ENCODE data around the gene KIAA0319L. TPM values are rescaled to one million over a fixed set of nuclear protein-coding genes. Genes with fewer than 3 reads are reported as not detected.

KIAA0319L gene
- total RNA-seq, 1 donor from 2014 or later, result 79.6 TPM

DNA sequence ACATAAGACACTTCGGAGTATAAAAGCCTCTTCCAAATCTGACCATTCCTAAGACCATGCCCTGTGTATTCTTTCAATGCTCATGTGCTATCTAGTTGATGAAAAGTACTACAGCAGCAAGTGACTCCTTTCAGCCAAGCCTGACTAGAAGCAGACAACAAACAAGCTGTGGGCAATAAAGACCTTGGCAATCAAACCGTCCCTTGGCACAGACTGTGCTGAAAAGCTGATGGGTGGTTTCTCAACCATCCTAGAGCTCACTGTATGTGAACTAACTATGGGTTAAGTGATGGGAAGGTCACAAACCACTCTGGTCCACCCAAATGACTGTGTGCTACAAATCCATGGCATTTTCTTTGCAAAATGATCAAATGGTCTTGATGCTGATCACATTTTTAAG lies 94.0 kb downstream of the KIAA0319L start:
- DNase-seq (no peak), ATAC-seq (no peak)
- no peaks in the 10 kb centered on the region for H3K4me1 ChIP-seq
- H3K36me3 ChIP-seq, result peaks cover 82% of the 10 kb centered on the region
- no peaks in the 10 kb centered on the region for H3K9me3 ChIP-seq
- no peaks in the 10 kb centered on the region for H3K27me3 ChIP-seq (ENCODE audit: low read depth)
- TF ChIP-seq, protein P1, sequence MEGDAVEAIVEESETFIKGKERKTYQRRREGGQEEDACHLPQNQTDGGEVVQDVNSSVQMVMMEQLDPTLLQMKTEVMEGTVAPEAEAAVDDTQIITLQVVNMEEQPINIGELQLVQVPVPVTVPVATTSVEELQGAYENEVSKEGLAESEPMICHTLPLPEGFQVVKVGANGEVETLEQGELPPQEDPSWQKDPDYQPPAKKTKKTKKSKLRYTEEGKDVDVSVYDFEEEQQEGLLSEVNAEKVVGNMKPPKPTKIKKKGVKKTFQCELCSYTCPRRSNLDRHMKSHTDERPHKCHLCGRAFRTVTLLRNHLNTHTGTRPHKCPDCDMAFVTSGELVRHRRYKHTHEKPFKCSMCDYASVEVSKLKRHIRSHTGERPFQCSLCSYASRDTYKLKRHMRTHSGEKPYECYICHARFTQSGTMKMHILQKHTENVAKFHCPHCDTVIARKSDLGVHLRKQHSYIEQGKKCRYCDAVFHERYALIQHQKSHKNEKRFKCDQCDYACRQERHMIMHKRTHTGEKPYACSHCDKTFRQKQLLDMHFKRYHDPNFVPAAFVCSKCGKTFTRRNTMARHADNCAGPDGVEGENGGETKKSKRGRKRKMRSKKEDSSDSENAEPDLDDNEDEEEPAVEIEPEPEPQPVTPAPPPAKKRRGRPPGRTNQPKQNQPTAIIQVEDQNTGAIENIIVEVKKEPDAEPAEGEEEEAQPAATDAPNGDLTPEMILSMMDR (IDR thresholded peaks at IDR 0.05), result no peak
- intact Hi-C loops (cut with DNase I), result no loop called here
- no peak overlapping the region for H3K4me3 ChIP-seq
- H3K27ac ChIP-seq, result no peak overlapping the region

DNA sequence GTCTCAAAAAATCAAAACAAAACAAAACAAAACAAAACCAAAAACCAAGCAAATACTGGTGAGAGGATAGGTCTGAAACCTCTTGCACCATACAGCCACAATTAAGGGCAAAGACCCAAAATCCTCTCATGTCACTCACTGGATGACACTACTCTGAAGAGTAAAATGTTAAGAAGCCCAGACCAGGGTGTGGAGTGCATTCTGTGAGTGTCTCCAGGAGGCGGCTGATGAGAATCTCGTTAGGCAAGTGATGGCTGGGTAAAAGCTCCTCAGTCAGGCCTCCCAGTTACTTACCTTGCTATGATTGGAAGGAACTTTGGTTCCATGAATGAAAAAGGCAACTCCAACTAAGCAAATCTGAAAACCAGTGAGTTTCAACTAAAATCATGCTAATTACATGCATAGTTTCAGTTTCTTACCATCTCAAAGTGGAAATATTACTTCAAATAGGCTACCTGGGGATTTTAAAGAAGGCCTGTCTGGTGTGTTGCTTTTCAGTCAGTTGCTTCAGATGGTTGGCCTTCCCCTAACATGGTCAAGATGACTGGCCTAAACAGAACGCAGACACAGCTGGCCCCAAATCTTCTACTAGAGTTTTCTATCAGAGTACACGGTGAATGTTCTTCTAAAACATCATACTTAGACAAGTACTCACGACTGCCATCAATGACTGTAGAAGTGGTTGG lies 95.1 kb downstream of the KIAA0319L start:
- Histone ChIP-seq H3K9me3 (no peaks in the 10 kb centered on the region), H3K27me3 (ENCODE audit: low read depth) (no peaks in the 10 kb centered on the region), H3K4me3 (no peak overlapping the region), H3K36me3 (peaks cover 91% of the 10 kb centered on the region), H3K4me1 (no peaks in the 10 kb centered on the region), H3K27ac (no peak overlapping the region)
- TF ChIP-seq, protein P1 (IDR thresholded peaks at IDR 0.05), result no peak
- no peak for DNase-seq
- no peak for ATAC-seq
- intact Hi-C loops (cut with DNase I), result no loop called here

DNA sequence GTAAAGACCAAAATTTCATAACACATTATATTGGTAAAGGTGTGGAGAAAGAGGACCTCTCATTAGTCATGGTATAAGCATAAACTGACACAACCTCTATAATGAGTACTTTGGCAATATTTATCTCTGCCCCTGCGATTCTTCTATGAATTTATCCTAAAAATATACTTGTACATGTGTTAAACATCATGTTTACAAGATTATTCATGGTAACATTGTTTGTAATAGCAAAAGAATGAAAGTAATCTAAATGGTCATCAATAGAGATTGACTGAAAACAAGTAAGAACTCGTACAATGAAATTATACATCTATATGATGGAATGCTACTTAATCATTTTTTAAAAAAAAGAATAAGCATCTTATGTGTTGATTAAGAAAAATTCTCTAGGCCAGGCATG lies 96.4 kb downstream of the KIAA0319L start:
- DNase-seq (no peak), ATAC-seq (no peak)
- Histone ChIP-seq H3K36me3 (peaks cover 93% of the 10 kb centered on the region), H3K4me1 (no peaks in the 10 kb centered on the region), H3K27me3 (ENCODE audit: low read depth) (no peaks in the 10 kb centered on the region), H3K9me3 (no peaks in the 10 kb centered on the region), H3K27ac (no peak overlapping the region), H3K4me3 (no peak overlapping the region)
- TF ChIP-seq, protein P1 (IDR thresholded peaks at IDR 0.05), result no peak
- intact Hi-C loops (cut with DNase I), result no loop called here

DNA sequence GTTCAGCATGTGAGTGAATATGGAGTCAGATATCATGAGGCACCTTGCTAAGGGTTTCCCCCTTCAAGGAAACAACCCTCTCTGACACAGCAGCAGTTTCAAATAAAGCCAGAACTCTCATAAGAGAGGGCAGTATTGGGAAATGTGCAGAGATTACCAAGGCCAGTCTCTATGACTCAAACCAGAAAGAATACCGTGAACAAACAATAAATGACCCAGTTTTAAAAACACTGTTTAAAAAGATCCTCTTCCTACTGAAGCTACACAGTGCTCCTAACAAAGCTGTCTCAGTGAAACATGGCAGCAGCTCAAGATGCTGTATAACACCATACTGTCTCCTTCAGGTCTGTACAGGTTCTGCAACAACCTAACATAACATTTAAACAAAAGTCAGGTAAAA lies 102.6 kb downstream of the KIAA0319L start:
- intact Hi-C loops (cut with DNase I), result loop anchor here (10.0 kb wide), 1 partner anchor 100 kb away; the partner anchor contains the start of genes KIAA0319L and NCDN
- no peaks in the 10 kb centered on the region for H3K9me3 ChIP-seq

DNA sequence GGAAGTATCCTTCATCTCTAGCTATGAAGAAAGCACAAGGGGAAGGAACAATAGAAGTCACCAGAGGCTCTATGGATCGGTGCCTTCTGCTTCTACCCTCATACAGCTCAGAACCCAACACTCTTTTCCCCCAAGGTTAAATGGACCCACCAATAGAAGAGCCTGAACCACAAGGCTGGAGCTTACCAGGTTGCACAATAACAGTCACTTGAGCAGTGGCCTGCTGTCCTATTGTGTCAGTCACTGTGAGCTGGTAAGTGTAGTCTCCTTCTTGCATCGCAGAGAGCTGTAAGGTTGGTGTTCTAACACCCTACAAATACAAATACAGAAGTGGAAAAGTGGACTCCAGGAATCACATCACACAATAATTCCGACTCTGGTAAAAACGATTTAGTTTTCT lies 103.0 kb downstream of the KIAA0319L start:
- Histone ChIP-seq H3K4me3 (no peak overlapping the region), H3K9me3 (no peaks in the 10 kb centered on the region), H3K27me3 (ENCODE audit: low read depth) (no peaks in the 10 kb centered on the region), H3K36me3 (peaks cover 75% of the 10 kb centered on the region), H3K4me1 (peaks cover 38% of the 10 kb centered on the region), H3K27ac (no peak overlapping the region)
- DNase-seq (no peak), ATAC-seq (no peak)
- TF ChIP-seq, protein P1 (IDR thresholded peaks at IDR 0.05), result no peak
- intact Hi-C loops (cut with DNase I), result loop anchor here (10.0 kb wide), 1 partner anchor 101 kb away; the partner anchor contains the start of genes KIAA0319L and NCDN

More for the DNA sequence above, 102.6 kb downstream of the KIAA0319L start:
- Histone ChIP-seq H3K36me3 (peaks cover 74% of the 10 kb centered on the region), H3K4me3 (no peak overlapping the region), H3K4me1 (peaks cover 36% of the 10 kb centered on the region), H3K27ac (peak overlapping the region; percentile 13), H3K27me3 (ENCODE audit: low read depth) (no peaks in the 10 kb centered on the region)
- TF ChIP-seq, protein P1 (IDR thresholded peaks at IDR 0.05), result no peak
- DNase-seq (no peak), ATAC-seq (peak in 1 of 2 donors; percentile 13)
